HUDEP-2 (cell line): ENCODE results near the gene RNF10.
A peak's percentile ranks its signal among the peaks of the same experiment; 100 is the strongest.
"Not testable (repeated sequence)": the region's sequence is repeated elsewhere in the genome, so short reads cannot be mapped to it uniquely, and the experiment has no call there.

Experiments used
- DNase-seq, 76 experiments: peaks; one replicate each; lab custom pipeline; 2025; ENCODE audit not compliant: unreplicated experiment in 76 of 76; lab: John Stamatoyannopoulos, UW

Gene RNF10

DNA sequence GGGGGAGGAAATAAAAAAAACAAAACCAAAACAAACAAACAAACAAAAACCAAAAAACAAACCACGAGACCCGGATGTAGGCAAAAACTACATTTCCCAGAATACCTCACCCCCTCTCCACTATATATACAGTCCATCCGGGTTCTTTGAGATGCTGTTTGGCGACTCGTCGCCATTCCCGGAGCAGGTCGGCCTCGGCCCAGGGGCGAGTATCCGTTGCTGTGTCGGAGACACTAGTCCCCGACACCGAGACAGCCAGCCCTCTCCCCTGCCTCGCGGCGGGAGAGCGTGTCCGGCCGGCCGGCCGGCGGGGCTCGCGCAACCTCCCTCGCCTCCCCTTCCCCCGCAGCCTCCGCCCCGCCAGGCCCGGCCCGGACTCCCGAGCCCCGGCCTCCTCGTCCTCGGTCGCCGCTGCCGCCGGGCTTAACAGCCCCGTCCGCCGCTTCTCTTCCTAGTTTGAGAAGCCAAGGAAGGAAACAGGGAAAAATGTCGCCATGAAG, at the start of gene RNF10:
RNF10 (plus strand) TSS at position 154 of the 500 bp plus-strand sequence. CDS start 456 bp downstream, outside the sequence.
- peak in 73 of 76 experiments; percentile 3 to 85 (median 55) for DNase-seq

DNA sequence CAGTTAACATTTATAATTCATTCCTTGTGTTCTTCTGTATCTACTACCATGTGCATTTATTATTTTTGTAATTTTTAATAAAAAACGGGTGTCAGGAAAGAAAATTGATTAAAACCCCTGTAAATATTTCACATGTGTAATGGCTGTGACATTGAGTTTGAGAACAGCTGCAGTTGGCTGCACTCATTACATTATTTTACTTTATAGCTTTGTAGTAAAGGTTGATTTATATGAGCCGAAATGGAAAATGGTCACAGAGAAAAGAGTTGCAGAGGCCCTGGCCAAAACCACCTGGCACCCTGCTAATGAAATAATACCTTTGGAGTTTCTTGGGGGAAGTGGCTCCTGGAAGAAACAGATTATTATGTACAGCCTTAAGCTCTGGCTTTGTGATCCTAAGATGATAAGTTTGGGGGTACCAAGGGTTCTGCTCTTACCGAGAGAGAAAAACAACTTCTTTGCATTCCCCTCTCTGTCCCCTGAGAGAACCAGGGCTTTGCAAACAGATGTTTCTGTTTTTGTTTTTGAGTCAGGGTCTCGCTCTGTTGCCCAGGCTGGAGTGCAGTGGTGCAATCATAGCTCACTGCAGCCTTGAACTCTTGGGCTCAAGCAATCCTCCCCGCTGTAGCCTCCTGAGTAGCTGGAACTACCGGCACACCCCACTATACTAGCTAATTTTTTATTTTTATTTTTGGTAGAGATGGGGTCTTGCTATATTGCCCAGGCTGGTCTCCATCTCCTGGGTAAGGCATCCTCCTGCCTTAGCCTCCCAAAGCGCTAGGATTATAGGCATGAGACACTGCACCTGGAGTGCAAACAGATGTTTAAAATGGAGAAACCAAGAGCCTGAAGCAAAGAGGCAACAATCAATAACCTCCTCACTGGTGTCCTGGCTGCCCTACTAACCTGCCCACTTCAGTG, 47.9 kb upstream of the RNF10 start:
- no peak for DNase-seq

DNA sequence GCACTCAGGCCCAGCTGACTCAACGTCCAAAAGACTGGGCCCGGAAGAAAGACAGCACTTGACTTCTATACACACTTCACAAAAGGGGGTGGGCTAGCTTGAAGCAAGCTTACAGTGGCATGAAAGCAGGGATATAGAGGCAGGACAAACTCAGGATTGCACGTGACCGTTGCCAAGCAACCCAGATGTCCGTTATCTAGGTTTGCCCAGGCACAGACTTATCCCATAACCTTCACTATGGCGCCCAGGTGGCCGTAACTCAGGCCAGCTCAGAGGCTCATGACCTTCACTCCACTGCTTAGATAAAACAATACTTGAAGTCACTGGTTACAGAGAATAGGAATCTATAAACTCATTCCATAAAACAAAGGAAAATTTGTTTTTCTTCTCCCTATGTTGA, 46.6 kb upstream of the RNF10 start:
- DNase-seq: peak in 70 of 76 experiments; percentile 26 to 78 (median 56)

DNA sequence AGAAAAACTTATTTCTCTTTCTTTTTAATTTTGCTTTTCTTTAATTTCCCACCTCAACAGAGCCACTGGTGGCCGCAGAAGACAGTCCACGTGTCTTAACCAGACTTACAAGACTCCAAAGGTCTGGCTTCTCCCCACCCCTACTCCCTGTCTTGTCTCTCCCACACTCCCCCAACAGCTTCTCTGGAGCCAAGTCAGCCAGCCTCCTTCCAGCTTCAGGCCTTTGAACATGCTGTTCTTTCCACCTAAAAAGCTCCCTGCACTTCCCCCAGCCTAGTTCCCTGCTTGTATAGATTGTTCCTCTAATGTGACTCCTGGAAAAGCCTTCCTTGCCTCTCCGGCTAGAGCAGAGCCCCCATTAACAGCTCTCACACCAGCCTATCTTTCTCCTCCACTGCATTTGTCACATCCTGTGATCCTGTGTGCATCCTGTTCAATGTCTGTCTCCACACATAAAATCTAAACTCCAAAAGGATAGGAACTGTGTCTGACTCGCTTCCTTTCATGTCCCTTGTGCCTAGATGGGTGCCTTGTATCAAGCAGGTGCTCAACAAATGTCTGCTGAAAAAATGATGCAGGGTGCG, 46.0 kb upstream of the RNF10 start:
- DNase-seq: peak in 2 of 76 experiments; percentile 8 to 23

DNA sequence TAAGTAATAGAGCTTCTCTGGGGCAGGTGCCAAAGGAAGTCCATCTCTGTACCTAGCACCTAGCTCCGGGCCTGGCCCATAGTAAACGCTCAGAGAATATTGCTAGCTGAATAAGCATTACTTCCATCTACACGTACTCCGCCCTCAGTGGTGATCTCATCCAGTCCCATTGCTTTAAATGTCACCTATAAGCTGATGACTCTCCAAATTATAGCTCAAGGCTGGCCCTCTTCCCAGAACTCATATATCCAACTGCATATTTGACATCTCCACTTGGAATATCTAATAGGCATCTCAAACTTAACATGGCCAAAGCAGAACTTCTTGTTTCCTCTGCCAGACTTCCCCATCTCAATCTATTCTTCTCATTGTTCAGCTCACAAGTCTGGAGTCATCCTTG, 45.1 kb upstream of the RNF10 start:
- no peak for DNase-seq

DNA sequence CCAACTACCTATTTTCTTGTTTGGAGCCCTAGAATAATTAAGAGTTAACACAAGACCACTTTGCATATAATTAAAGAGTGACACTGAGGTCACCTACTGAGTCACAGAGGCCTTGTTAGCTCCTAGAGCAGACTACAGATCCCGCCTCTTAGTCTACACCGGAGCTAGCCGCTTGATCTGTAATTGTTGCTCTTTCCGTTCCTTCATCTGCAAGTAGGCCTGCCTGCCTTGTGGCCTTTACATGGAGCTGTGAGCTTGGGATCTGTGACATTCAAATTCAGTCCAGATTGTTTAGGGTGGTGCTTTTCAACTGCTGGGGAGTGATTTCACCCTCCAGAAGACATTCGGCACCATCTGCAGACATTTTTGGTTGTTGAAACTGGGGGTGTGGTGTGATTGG, 43.8 kb upstream of the RNF10 start:
- no peak for DNase-seq

DNA sequence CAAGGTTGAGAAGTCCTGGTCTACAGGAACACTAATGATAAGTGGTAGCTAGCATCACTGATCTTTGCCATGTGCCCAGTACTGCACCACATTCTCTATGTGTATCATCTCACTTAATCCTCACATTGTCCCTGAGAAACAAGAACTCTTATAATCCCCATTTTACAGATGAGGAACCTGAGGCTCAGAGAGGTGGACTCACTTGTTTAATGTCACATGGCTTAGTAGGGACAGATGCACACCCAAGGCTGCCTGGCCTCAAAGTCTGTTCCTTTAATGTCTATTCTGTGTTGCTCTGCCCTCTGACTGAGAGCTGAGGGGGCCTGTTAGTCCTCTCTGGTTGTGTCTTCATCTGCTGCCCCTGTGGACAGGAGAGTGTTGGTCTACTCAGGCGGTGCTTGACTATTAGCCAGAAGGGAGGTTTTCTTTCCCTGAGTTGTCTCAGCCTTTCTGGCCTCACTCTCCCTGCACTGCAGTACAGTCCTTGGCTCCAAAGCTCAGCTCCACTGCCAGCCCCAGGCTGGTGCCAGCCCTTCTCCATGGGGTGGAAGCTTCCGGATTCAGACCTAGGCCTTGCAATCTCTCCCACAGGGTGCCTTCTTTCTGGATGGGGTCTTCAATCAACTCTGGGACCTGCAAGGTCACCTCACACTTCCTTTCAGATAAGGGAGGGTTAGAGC, 43.2 kb upstream of the RNF10 start:
- DNase-seq: no peak

DNA sequence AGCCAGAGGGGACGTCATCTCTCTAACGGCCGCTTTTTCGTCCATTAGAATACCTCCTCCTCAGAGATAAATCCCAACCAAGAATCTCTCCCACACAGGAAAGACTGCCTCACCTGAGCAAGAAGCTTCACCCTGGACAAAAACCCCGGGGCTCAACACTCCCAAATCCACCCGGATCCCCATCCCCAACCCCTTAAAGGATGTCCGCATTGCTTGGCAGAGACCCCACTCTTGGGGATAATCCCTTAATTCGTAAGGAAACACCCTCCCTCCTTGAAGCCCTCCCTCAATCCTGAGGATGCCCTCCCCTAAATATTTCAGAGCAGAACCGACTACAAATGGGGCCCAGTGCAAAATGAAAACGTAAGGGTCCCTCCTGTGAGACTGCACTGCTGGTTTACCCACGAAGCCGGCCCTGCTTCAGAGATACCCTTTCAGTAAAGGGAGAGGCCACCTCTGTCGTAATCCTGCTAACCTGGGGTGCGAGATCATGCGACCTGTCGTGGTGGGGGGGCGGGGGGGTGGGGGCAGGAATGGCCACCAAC, 38.9 kb upstream of the RNF10 start:
- DNase-seq: peak in 1 of 76 experiments; percentile 41

DNA sequence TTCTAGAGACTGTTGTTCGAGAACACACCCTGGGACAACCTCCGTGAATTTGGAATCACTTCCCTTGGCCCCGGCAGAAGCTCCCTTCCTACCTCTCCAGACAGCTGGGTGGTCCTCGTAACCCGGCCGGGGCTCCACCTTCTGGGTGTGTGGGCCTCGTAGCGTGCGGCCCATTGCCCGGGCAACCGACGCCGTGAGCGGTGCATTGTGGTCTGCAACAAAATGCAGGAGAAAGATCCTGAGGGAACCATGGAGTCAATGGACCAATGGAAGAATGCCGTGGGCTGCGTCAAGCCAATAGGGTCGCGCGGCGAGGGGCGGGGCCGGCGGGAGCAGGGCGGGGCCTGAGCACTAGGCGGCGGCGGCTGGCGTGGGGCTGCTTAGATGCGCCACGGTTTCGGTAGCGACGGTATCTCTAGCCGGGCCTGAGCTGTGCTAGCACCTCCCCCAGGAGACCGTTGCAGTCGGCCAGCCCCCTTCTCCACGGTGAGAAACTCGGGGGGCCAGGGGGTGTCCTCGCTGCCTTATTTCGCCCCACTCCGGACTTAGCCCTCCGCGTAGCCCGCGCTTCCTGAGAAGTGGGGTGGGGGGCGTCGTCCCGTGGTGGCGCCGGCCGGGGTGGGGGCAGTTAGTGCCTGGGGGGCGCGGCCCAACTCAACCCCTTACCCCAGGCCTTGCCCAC, 38.3 kb upstream of the RNF10 start, which contains the start of gene DYNLL1:
DYNLL1 (plus strand) TSS at position 383 of the 682 bp plus-strand sequence. CDS start 309 bp downstream, outside the sequence.
- peak; percentile 22 to 97 (median 93) for DNase-seq

DNA sequence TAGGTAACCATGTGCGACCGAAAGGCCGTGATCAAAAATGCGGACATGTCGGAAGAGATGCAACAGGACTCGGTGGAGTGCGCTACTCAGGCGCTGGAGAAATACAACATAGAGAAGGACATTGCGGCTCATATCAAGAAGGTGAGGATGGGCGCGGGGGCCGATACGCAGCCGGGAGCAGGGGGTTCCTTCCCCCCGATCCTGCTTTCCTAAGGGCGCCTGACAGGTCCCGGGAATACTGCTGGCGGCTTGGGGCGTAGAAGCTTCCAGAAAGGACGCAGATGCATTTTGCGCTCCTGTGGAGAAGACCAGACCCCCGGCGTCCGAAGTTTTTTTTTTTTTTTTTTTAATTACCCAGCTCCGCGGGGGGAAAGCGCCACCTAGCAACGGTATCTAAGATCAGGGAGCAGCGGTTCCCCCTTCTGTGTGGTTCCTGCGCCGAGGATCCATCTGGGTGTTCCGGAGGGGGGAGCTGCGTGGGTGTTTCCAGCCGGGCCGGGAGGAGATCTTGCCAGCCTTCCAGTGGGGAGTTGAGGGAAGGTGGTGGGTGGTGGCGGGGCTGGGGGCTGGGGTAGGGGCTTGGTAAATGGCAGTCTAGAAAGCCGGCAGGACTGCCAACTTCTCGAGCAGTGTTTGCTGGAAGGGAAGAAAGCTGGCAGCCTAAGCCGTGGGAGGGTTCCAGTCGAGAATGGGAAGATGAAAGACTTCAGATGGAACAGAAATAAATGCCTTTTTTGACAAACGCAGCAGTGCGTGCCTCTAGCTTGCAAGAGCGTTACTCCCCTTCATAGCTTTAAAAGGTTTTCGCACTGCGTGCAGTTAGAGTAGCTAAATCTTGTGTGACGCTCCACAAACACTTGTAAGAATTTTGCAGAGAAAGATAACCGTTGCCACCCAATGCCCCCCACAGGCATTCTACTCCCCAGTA, 37.5 kb upstream of the RNF10 start:
- DNase-seq: peak in 37 of 76 experiments; percentile 8 to 55 (median 31)

DNA sequence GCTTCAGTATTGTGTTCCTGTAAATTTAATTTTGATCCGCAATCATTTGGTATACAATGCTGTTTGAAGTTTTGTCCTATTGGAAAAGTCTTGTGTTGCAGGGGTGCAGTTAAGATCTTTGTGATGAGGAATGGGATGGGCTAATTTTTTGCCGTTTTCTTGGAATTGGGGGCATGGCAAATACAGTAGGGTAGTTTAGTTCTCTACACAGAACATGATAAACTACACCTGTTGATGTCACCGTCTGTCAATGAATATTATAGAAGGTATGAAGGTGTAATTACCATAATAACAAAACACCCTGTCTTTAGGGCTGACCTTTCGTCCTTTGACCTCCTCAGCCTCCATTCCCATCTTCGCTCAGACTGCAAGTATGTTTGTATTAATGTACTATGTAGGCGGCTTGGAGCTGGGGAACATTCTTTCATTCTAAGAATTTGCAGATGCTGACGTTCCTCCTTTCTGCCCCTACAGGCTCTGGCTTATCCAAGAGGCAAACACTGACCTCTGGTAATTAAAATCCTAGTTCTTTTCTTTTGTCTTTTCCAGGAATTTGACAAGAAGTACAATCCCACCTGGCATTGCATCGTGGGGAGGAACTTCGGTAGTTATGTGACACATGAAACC, 36.5 kb upstream of the RNF10 start:
- DNase-seq: no peak

DNA sequence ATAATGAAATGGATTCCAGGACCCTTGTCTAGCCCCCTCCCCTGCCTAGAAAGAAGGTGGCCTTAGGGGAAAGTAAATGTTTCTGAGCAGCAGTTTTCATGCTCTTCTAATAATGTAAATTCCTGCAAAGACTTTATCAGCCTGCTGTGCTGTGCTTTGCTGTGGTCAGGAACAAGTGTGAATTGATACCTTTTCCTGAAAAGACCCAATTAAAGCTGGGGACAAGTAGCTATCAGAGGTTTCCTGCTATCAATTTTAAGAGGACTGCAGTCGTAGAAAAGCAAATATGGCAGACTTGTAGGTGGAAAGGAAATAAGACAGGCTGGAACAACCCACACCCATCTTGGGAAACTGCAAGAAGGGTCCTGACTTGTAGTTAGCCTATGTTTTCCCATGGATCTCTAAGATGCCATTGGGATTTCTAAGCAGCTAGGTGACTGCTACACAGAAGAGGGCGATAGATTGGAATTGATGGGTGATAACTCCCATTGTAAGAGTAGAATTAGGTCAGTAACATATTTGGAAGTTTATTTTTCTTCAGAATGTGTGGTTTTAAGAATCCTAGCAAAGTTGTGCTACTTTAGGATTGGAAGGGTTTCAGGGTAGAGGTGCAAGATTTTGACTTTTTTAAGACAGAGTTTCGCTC, 35.2 kb upstream of the RNF10 start:
- DNase-seq: peak in 1 of 76 experiments; percentile 7

DNA sequence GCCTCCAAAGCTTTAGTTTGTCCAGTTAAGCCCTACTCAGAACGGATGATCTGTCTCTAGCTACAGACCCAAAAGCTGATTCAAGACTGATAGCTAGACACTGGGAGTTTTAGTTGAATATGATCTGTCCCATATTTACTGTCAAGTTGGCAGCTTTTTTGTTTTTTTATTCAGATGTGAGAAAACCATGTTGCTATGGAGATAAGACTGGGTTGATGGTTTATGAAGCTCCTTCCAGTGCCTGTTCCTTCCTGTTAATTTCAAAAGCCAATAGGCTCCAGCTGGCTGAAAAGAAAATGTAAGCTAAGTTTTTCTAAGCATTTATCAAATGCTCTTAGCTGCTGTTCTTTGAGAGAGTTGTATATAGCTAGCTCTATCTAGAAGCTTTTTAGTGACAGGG, 33.6 kb upstream of the RNF10 start:
- no peak for DNase-seq

DNA sequence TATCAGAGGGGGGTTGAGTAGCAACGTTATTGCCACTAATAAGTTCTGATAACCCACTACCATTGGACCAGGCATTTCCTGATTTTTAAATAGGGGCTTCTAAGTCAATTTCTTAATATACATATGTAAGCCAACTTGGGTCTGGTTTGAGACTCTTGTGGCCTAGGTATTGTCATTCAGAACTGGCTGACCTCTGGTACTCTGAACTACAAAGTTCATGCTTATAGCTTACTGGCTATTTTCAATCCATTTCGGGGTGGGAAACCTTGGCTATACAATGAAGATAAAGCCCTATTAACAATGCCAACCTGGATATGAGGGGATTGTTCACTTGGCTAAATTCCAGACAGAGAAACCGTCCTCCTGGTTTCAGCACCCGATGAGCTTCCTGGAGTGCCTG, 29.6 kb upstream of the RNF10 start:
- no peak for DNase-seq

DNA sequence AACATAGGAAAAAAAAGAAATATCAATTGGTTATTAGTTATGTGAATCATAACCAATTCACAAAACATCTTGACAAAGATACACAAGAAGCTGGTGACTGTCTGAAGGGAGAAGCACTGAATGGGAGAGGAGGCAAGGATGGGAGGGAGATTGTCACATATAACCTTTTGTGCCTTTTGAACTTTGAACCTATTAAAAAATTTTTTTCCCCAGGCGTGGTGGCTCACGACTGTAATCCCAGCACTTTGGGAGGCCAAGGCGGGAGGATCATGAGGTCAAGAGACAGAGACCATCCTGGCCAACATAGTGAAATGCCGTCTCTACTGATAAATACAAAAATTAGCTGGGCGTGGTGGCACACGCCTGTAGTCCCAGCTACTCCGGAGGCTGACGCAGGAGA, 25.6 kb upstream of the RNF10 start:
- DNase-seq: no peak

DNA sequence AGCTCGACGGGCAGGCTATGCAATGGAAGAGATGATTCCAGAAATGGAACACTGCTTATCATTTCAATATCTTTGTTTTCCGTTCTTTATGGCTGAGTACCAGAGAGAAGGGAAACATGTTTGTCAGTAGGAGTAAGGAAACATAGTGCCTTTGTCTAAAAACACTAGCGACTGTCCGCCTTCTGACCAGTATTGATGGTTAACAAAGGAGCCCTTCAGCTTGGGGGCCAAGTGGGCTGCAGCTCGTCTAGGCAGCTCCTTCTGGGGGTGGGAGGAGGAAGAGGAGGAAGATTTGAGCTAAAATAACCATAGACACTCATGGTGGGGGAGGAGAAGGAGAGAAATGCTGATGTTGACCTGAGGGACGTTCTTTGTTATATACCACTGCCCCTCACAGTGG, 20.2 kb upstream of the RNF10 start:
- no peak for DNase-seq

DNA sequence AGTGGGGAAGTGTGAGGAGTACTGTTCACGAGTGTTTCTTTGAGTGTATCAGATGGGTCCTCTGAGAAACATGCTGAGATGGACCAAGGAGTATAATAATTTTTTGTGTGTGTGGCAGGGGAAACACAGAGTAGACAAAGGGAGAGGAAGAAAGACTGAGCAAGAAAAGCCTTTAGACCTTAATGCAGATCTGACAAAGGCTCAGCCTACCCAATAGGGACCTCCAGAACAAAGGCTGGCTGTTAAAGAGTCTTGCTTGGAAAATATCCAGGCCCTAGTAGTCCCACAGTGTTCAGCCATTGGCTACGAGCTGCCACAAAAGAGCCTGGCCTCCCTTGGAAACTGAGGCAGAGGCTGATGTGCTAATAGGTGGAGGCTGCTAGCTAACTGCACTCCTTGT, 18.7 kb upstream of the RNF10 start:
- DNase-seq: no peak

DNA sequence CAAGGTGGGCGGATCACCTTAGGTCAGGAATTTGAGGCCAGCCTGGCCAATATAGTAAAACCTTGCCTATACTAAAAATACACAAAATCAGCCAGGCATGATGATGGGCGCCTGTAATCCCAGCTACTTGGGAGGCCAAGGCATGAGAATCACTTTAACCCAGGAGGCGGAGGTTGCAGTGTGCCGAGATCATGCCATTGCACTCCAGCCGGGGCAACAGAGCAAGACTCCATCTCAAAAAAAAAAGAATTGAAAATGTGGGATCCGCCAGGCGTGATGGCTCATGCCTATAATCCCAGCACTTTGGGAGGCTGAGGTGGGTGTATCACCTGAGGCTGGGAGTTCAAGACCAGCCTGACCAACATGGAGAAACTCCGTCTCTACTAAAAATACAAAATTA, 14.8 kb upstream of the RNF10 start:
- not testable (repeated sequence) for DNase-seq
